Right kidney (tissue), 1 donor: ENCODE data around the gene CROCC2.

Source experiments
- DNase-seq: peaks from one replicate; pipeline ENCODE4 v3.0.0-alpha.2; 2016

The CROCC2 gene

DNA sequence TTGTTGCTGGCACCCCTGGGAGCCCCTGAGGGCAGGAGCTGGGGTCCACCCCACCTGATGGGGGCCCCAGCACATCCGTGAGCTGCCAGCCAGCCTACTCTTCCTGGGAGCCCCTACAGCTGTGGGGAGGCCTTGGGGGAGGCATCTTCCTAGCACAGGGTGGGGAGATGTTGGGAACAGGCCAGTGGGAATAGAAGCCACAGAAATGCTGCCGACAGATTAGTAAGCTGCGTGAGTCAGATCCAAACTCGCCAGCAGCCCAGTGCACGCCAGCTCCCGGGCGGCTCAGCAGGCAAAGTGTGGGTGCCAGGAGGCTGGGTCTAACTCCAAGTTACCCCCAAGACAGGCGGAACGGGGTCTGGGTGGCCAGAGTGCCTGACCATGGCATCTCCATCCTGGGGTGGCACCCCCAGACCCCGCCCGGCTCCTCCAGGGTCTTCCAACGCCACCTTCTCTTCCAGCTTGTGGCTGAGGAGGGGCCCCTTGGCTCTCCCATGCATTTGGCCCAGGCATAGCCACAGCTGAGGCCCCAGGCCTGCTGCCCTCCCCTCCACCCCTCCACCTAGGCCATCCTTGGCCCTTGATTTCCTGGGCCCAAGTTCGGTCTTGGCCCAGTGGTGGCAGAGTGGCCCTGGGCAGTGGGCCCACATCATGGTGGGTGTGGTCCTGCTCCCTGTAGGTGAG is 15.3 kb downstream of the CROCC2 start:
- no peak for DNase-seq

- no peak for DNase-seq
Measured at GRCh38 chr2:240921995-240922244, 15.8 kb downstream of the CROCC2 start.

GRCh38 chr2:240922245-240922981 is 16.3 kb downstream of the CROCC2 start:
- no peak for DNase-seq

DNA sequence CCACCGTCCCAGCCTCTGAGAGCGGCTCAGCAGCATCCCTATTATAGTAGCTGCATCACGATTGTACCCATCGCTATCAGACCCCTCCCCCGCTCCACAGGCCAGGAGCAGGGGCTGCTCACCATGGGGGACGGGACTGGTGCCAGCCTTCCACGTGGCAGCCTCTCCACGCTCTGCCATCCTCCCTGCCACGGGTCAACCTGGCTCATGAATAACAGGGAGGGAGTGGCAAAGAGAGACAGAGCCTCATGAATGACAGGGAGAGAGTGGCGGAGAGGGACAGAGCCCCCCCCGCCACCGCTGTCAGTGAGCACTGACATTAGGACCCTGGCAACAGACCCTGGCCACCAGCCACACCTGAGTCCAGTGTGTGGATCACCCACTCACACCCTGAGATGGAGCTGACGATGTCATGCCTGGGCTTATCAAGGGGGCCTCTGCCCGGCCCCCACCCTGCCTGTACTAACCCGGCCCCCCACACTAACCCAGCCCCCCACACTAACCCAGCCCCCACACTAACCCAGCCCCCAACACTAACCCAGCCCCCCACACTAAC is 16.9 kb downstream of the CROCC2 start:
- DNase-seq: no peak

GRCh38 chr2:240925191-240925567 is 19.0 kb downstream of the CROCC2 start:
- no peak for DNase-seq

DNA sequence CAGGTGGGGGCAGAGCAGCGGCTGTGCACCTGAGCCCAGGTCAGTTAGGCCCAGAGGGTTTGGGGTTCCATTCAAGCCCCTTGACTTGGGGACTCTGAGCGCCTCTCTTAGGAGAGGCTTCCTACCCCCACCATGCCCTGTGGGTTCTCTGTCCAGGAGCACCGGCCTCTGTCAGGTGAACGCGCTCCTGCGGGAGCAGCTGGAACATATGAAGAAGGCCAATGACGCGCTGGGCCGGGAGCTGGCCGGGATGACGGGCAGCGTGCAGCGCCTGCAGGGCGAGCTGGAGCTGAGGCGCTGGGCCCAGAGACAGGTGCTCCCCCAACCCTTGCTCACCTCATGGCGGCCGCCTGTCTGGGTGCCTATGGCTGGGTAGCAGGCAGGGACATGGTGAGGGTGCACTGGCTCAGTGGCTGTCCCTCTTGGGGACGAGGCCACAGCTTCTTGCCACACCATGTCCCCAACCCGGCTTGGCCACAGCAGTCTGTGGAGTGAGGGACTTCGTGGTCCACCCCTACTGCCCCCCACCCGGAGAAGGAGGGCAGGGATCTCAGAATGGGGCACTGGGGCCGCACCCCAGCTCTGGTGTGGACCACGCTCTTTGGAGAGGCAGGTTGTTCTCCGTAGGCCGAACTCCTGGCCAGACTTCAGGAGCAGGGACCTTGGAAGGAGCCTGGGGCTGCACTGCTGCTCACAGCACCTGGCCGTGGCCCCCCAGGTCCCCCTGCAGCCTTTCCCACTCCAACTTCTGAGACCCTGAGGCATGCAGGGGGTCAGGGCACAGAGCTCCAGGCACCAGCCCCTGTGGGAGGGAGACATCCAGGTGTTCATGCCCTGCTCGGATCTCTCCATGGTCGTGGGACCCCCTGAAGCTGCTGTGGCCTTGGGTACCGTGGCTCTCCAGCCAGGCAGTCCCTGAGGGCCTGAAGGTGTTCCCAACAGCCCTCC is 19.7 kb downstream of the CROCC2 start:
- DNase-seq: no peak

DNA sequence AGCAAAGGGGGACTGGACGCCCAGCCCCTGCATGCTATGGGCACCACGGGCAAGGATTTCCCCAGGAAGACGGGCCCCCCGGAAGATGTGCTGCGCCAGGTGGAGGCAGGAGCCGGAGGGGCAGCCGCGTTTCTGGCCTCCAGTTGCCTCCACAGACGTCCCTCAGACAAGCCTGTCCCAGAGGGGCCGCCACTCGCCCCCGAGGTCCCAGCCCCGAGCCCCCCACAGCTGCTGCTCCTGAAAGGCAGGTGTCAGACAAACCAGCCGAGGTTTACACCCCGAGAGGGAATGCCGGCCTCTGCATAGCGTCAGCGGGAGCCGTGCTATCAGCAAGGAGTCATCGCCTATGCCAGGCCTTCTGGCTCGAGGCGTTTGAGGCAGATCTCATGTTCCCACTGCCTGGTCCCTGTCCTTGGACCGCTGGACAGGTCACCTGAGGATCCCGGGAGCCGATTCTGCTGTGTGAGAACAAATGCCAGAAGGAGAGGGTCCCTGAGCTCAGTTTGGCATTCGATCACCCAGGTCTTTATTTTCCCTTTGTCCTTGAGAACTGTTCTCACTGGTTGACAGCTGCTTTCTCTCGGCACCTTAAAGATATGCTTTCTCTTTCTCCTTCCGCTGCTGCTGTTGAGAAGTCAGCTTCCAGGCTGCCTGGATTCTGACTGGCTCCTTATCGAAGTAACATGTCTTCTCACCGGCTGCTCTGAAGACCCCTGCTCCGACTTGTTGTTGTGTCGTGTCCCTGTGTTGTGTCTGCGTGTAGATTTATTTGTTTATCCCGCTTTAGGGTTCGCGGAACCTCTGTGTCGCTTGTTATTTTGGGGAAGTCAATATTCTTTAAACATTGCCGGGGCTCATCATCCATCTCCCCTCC is 20.6 kb downstream of the CROCC2 start:
- no peak for DNase-seq

- DNase-seq: no peak
Measured at GRCh38 chr2:240927390-240927781, 21.2 kb downstream of the CROCC2 start.

GRCh38 chr2:240928476-240929363 is 22.6 kb downstream of the CROCC2 start:
- no peak for DNase-seq

GRCh38 chr2:240929364-240930095 is 23.4 kb downstream of the CROCC2 start:
- DNase-seq: no peak

GRCh38 chr2:240930096-240930630 is 24.0 kb downstream of the CROCC2 start:
- DNase-seq: no peak

GRCh38 chr2:240930631-240931318 is 24.6 kb downstream of the CROCC2 start:
- DNase-seq: no peak

DNA sequence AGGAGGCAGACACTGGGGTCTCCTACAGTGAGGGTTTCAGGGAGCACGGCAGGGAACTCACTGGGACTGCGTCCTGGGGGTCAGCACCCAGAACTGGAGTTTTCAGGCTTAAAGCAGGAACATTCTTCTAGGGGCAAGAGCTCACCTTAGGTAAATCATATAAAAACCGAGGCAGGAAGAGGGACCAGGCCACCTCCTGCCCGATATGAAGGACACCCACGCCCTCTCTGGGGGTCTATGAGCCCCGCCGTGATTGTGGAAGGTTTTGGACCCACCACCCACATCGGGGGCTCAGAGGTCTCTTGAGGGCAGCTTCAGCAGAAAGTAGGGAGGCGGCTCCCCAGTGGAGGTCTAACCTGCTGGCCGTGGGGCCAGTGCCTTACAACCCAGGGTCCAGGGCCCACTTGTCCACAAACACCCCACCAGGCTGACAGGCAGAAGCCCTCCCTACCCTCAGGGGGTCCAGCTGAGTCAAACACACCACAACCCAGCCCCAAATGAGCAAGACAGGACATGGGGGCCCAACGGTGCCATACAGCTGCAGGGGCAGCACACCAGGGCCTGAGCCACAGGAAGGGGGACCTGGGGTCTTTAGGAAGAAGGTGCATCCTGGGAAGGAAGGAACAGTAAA is 25.3 kb downstream of the CROCC2 start:
- no peak for DNase-seq

DNA sequence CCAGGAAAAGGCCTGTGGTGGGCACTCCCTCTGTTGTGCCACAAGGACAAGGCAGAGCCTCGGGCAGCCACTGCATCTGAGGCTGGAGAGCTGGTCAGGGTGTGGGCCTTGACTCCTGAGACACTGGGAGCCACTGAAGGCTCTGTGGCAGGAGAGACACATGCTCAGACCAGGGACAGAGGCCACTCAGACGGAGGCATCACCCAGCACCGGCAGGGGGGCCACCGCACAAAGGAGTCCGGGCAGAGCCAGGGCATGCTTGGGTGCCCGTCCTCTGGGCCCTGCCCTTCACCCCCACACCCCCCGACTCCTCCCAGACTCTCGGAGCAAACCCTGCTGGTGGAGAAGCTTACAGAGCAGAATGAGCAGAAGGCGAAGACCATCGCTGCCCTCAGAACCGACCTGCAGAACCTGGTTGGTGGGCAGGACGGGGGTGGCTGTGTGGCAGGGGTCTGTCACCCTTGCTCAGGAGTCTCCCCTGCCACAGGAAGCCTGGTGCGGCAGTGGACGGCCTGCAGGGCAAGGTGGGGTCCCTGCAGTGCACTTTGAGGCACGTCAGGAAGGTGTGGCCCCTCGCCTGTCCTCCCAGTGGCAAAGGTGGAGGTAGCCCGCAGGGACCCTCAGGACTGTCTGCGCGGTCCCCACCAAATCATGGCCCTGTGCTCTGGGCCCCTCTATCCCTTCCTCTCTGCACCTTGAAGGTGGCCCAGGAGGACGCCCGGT is 26.0 kb downstream of the CROCC2 start:
- no peak for DNase-seq

GRCh38 chr2:240932724-240933047 is 26.6 kb downstream of the CROCC2 start:
- no peak for DNase-seq

DNA sequence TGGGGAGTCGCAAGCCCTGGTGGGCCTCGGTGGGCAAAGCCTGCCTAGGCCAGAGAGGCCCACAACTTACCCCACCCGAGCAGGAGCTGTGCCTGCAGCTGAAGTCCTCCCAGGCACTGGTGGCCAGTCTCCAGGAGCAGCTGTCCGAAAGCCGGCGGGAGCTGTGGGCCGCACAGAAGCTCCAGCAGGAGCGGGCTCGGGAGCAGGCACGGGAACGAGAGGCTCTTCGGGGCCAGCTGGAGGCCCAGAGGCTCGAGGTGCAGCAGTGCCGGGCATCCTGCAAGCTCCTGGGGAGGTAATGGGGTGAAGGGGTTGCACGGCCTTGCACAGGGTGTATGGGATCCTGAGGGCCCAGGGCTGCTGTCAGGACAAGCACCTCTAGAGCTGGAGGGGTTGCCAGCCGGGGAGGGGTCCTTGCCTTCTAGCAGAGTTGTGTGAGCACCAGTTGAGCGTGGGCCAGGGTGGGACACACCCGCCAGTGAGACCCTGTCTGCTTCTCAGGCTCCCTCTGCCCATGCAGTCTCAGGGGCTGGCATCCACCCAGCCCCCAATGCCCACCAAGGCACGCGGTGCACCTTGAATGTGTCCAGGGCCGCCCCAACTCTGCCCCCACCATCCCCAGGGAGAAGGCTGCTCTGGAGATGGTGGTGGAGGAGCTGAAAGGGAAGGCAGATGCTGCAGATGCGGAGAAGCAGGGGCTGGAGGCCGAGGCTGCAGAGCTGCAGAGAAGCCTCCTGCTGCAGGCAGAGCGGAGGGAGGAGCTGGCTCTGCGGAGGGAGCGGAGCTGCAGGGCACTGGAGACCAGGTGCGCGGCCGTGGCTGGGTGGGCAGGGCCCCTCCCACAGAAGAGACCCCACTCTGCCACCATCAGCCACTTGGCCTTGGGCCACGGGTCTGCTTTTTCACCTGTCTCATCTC is 27.2 kb downstream of the CROCC2 start:
- no peak for DNase-seq
